ENCODE data around the gene IGF2BP2. TPM values are rescaled to one million over a fixed set of nuclear protein-coding genes. Genes with fewer than 3 reads are reported as not detected.

Gene IGF2BP2
- total RNA-seq (2022; extraction: Qiagen RNA extraction; ENCODE audit: low read depth), result 8.7 to 12.0 TPM (median 10.8 TPM) in 5 replicates

GRCh38 chr3:185825006-185825638 is at the start of gene IGF2BP2:
Gene IGF2BP2, minus strand, starts transcription at chr3:185825042. Its CDS starts 82 bp downstream, at chr3:185824960.

Other genes with a start within 250 kb of the IGF2BP2 start
- 16.9 to 20.8 TPM (median 19.3 TPM) in 5 replicates for gene SENP2, start 238.7 kb downstream of the IGF2BP2 start, total RNA-seq (2022; extraction: Qiagen RNA extraction; ENCODE audit: low read depth)
- gene TRA2B, start 113.0 kb upstream of the IGF2BP2 start, total RNA-seq (2022; extraction: Qiagen RNA extraction; ENCODE audit: low read depth), result 154 to 172 TPM (median 168 TPM) in 5 replicates